Epithelial cell of prostate (primary cell): ENCODE results near the gene C19orf18.

ENCODE experiments used
- DNase-seq: peaks from one replicate; pipeline ENCODE4 v3.0.0-alpha.2; 2011; ENCODE audit warnings: low read depth, low spot score
- H3K27ac ChIP-seq: fragments of 450-650 bp; 2 replicates; pipeline ENCODE4 v1.5.1; 2017; ENCODE audit warnings: mild to moderate bottlenecking

C19orf18 gene

GRCh38 chr19:57949296-57949695 is 25.0 kb downstream of the C19orf18 start:
- no peak for DNase-seq
- no peak overlapping the region for H3K27ac ChIP-seq

DNA sequence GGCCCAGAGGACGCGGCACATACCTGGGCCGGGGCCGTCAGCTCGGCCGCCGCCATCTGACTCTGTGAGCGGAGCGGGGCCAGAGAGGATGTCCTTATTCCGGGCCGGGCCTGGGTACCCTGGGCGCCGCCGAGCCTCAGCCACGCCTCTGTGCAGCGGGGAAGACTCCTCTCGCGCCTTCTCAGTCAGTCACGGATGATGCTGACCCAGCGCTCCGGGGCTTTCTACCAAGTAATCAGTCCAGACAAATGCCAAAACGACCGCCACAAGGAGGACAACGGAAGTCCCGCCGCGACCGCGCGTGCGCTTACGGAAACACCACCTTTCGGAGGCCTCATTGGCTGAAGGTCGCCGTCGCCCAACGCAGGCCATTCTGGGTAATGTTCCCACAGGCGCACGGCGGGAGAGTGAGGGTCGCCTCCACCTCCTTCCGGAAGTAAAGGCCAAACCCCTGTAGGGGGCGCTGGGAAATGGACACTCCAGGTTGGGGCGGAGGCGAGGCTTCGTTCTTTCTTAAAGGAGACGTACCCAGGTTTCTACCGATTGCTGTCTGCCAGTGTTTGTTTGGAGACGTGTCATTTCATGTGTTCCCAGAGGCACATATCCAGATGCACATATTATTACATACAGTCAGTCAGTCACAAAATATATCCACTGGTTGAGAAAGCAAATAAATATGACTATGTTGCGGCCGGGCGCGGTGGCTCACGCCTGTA is 26.8 kb downstream of the C19orf18 start, which contains the start of gene ZNF256:
Gene ZNF256, minus strand, starts transcription at position 288 of the 716 bp plus-strand sequence. Its CDS starts 232 bp downstream, at position 56.
- peak within 1 kb of the TSS; percentile 57 for H3K27ac ChIP-seq
- peak; percentile 64 for DNase-seq

DNA sequence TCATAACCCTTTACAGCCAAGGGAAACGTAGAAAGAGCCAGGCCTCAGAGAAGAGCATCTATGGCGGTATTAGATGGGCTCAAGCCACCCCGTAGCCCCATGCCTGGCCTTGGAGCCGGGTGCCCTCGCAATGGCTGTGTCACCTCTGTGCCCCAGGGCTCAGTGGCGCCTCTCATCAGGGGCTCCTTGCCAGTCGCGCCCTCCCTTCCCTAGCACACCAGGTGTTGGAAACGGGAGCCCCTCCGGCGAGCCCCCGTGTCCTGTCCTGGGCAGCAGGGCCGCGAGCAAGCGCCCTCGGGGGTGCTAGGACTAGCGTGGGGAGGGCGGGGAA is 27.3 kb downstream of the C19orf18 start:
- peak overlapping the region; percentile 57 for H3K27ac ChIP-seq
- DNase-seq = no peak

DNA sequence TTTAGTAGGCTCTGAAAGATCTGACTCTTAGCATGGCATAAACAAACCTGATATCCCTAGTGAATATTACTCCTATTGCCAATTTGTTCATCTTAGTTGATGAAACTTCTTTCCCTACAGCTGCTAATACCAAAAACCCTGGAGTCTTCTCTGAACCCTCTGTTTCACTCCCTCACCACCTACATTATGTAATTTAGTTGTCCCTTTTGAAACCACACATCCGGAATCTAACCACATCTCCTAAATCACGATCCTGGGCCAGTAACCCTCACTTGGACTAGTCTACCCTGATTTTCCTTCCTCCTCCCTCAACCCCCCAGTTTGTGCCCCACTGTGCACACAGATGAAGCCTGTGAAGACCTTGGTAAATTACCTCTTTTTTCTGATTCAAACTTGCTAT is 28.0 kb downstream of the C19orf18 start:
- H3K27ac ChIP-seq = no peak overlapping the region
- DNase-seq = no peak

DNA sequence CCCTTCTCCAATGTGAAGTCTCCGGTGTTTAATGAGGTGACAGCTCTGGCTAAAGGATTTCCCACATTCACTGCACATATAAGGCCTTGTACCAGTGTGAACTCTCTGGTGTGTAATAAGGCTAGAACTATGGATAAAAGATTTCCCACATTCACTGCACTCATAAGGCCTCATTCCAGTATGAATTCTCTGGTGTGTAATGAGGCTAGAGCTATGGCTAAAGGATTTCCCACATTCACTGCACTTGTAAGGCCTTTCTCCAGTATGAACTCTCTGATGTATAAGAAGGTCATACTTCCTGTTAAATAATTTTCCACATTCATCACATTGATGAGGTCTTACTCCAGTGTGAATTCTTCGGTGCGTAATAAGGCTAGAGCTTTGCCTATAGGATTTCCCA is 32.7 kb downstream of the C19orf18 start:
- DNase-seq = no peak
- no peak overlapping the region for H3K27ac ChIP-seq

- DNase-seq = no peak
- H3K27ac ChIP-seq = no peak overlapping the region
These were observed 38.6 kb downstream of the C19orf18 start for GRCh38 chr19:57935731-57936130.

GRCh38 chr19:57934820-57935665 is 39.3 kb downstream of the C19orf18 start, which contains the start of gene ZNF418:
ZNF418 (minus strand) TSS chr19:57935402; CDS start chr19:57933822, 1,580 bp downstream.
- peak; percentile 53 for DNase-seq
- H3K27ac ChIP-seq = peak within 1 kb of the TSS; percentile 24

DNA sequence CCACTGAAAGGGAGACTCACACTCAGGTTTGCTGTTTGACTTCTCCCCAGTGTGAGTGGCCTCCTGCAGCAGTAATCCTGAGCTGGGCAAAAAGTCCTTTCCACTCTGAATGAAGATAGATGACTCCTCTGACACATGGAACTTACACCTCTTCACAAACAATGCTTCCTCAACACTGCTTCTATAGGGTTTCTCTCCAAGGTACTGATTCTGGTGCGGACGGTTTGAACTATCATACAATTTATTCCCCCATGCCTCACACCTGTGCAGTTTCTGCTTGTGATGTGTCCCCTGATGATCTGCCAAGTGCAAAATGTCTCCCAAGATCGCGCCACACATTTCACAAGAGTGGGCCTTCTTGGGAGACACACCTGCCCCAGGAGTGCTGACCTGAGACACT is 46.7 kb downstream of the C19orf18 start:
- DNase-seq = no peak
- no peak overlapping the region for H3K27ac ChIP-seq

GRCh38 chr19:57916168-57916995 is 58.0 kb downstream of the C19orf18 start, which contains the start of gene ZNF417:
ZNF417 (minus strand) TSS chr19:57916592; CDS start chr19:57916411, 181 bp downstream.
- peak; percentile 64 for DNase-seq
- peak within 1 kb of the TSS; percentile 41 for H3K27ac ChIP-seq

DNA sequence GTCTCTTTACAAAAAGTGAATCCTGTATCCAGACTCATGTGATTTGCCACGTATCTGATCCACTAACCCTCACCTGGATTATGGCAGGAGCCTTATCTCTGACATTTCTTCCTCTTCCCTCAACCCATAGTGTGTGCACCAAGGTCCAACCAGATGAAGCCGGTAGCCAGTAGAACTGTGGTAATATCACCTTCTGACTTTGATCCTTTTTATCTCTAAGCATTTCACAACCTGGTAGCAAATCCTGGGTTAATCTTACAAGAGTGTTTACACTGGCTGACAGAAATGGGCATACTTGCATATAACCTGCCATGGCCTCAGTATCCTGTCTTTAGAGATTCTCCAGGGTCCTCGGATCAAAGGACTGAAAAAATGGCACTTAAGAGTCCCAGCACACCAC is 59.8 kb downstream of the C19orf18 start:
- H3K27ac ChIP-seq = no peak overlapping the region
- DNase-seq = no peak
